AG09309 (cell line): ENCODE data around the gene RNF220.

Experiments
- DNase-seq: peaks from one replicate; pipeline ENCODE4 v3.0.0-alpha.2; 2010; ENCODE audit warnings: low read depth
- H3K4me3 ChIP-seq: 2 replicates; pipeline ENCODE4 v1.5.1; 2011; ENCODE audit warnings: mild to moderate bottlenecking, low read depth, low read length, moderate library complexity; ENCODE audit not compliant: control insufficient read depth
- TF ChIP-seq, protein P1 (sequence below): IDR thresholded peaks from 2 replicates; pipeline ENCODE4 v1.5.1; 2011; ENCODE audit warnings: mild to moderate bottlenecking, low read depth, low read length, inconsistent platforms; ENCODE audit not compliant: insufficient read depth, control insufficient read depth; ENCODE audit errors: missing control alignments

RNF220 gene

DNA sequence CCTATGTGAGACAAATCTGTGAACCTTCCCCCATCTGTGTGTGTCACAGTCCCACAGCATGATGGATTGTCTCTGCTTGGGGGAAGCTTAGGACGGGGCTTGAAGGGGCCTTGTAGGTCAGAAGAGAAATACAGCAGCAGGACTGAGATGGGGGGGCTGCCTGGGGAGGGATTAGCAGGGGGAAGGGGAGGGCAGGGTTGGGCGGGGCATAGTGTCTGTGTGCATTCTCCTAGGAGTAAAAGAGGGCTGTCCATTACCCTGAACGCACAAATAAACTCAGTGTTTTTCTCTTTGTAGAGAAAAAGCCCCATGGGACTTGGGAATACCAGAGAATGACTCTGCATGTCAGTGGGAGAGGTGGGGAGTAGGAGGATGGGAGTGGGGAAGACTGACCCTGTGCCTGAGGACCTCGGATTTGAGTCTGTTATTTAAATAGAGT lies 16.4 kb downstream of the RNF220 start:
- DNase-seq, result no peak
- H3K4me3 ChIP-seq, result no peak overlapping the region
- TF ChIP-seq, protein P1, sequence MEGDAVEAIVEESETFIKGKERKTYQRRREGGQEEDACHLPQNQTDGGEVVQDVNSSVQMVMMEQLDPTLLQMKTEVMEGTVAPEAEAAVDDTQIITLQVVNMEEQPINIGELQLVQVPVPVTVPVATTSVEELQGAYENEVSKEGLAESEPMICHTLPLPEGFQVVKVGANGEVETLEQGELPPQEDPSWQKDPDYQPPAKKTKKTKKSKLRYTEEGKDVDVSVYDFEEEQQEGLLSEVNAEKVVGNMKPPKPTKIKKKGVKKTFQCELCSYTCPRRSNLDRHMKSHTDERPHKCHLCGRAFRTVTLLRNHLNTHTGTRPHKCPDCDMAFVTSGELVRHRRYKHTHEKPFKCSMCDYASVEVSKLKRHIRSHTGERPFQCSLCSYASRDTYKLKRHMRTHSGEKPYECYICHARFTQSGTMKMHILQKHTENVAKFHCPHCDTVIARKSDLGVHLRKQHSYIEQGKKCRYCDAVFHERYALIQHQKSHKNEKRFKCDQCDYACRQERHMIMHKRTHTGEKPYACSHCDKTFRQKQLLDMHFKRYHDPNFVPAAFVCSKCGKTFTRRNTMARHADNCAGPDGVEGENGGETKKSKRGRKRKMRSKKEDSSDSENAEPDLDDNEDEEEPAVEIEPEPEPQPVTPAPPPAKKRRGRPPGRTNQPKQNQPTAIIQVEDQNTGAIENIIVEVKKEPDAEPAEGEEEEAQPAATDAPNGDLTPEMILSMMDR, result no peak

DNA sequence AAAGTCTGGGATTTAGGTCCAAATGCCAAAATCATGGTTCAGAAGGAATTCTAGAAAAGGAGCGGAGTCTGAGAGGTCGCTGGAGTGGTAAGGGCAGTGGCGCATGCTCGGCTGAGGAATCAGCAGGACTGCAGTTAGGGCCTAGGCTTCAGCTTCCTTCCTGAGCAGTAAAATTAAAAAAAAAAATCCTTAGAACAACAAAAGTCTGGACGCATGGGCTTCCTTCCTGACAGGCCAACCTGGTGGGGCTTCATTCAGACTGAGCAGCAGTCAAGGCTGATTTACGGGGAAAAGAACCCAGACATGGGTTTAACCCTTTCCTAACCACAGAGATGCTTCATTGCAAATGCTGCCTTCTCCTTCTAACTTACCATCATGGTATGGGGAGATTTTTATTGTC lies 17.1 kb downstream of the RNF220 start:
- no peak for DNase-seq
- TF ChIP-seq, protein P1, result no peak
- no peak overlapping the region for H3K4me3 ChIP-seq

DNA sequence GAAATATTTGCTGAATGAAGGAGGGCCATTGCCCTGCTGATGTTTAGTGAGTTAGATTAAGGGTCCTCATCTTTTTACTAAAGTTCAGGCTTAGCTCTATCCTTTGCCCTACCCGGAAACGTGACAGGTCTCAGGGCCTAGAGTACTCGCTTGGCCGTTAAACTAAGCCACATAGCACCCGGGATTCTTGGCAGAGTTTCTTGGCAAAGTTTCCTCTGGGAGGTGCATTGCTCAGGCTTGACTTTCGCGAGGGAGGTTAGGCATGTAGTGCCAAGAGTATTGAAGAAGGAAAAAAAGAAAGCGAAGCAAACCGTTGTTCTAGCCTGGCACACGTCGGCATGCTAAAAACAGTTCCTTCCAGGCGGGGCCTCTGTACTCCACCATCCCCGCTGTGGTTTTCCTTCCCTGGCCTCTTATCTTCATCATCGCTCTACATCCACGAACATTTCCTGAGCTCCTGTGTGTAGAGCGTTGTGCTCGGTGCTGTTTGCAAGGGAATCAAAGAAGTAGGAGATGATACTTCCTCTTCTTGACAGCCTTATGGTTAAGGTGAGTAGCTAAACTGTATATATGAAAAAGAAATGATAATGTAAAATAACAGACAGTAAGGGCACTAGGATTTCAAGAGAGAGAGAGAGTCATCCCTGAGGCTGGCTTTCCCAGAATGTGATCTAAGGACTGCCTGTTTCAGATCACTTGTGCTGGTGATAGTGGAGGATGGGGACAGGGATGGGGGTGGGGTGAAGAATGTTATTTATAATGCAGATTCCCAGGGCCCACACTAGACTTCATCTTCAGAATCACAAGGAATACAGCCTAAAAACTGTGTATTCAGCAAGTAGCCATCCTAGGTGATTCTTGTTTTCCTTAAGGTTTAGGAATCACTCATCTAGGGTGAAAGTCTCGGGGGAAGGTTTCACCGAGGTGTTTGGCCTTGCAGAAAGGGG lies 18.8 kb downstream of the RNF220 start:
- peak; percentile 10 for DNase-seq
- no peak overlapping the region for H3K4me3 ChIP-seq
- TF ChIP-seq, protein P1, result no peak

DNA sequence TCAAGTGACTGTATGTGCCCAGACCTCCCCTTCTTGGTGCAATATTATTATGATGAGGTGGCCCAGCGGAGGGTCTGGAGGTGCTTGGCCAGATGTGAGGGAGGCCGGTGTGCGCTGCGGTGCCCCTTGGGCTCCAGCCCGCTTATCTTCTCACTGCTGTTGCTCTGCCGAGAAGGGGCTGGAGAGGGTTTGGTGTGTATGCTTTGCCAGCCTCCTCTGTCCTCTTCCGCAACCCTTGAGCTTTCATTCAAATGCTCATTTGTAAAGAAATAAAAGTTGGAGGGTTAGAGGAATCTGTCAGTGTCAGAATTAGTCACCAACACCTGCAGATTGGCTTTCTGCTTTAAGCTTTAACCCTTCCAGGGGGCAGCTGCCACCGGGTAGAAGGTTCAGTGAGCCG lies 19.7 kb downstream of the RNF220 start:
- DNase-seq, result no peak
- no peak overlapping the region for H3K4me3 ChIP-seq

DNA sequence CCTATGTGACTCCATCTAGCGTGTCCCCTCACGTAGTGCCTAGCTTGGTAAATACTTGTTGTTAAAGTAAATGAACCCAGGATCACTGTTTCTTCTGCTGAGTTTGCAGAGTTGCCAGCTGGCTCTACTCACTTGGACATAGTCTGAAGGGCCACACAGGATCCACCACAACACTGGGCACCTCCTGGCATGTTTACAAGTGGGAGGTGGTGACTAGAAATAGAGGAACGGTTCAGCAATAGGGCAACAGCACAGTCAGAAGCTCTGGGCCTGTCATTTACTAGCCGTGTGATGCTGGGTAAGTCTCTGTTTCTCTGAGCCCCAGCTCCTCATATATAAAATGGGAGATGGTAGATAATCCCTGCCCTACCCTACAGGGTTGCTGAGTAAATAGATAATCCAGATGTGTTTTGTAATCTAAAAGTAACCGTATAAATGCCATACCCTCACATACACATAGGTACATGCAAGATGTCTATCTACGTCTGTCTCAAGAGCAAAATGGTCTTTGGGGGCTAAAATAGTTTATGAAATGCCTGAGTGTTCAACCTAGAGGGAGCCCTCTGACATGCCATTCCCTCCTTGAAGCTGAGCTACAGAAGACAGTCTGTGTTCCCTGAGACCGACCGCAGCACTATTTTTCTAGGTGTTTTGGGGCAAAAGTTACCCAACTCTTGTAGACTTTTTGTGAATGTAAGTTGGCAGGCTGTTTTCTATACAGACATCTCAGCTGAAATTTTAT lies 20.5 kb downstream of the RNF220 start:
- DNase-seq, result no peak
- TF ChIP-seq, protein P1, result no peak
- H3K4me3 ChIP-seq, result no peak overlapping the region

More for the DNA sequence above, 19.7 kb downstream of the RNF220 start:
- TF ChIP-seq, protein P1, result no peak

DNA sequence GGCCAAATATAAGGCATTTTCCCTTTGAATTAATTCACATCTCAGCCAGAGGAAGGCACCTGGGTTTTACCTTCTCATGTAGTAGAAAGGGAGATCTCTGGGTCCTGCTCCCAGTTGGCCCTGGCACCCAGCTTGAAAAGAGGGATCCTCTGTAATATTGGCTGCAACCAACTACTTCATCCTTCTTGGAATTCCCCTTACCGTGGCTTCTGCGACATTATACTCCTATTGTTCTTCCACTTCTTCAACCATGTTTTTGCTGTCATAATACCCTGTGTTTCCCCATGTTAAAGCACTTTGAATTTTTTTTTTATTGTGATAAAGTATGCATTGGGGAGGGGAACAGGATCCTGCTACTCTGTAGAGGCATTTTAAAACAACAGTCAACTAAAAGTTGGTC lies 26.8 kb downstream of the RNF220 start:
- H3K4me3 ChIP-seq, result no peak overlapping the region
- TF ChIP-seq, protein P1, result no peak
- no peak for DNase-seq
